Measurements from ENCODE around the gene SBF2.

- TF ChIP-seq, protein P1, sequence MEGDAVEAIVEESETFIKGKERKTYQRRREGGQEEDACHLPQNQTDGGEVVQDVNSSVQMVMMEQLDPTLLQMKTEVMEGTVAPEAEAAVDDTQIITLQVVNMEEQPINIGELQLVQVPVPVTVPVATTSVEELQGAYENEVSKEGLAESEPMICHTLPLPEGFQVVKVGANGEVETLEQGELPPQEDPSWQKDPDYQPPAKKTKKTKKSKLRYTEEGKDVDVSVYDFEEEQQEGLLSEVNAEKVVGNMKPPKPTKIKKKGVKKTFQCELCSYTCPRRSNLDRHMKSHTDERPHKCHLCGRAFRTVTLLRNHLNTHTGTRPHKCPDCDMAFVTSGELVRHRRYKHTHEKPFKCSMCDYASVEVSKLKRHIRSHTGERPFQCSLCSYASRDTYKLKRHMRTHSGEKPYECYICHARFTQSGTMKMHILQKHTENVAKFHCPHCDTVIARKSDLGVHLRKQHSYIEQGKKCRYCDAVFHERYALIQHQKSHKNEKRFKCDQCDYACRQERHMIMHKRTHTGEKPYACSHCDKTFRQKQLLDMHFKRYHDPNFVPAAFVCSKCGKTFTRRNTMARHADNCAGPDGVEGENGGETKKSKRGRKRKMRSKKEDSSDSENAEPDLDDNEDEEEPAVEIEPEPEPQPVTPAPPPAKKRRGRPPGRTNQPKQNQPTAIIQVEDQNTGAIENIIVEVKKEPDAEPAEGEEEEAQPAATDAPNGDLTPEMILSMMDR (IDR thresholded peaks at IDR 0.05) = no peak
- no peak for TF ChIP-seq POLR2A (IDR thresholded peaks at IDR 0.05)
Observed at GRCh38 chr11:9980931-9981330, 313.1 kb downstream of the SBF2 start.

Measured in lower leg skin (tissue), 3 donors.